SK-N-SH (cell line): ENCODE results near the gene BAZ1A. TPM values are rescaled to one million over a fixed set of nuclear protein-coding genes. Genes with fewer than 3 reads are reported as not detected.

Source experiments
- CTCF ChIA-PET: fragments of 300-600, 350-600 bp; formaldehyde crosslinking; extraction: SDS; loops from one replicate; lab custom pipeline; 2021; lab: Yijun Ruan, JAX
- POLR2A ChIA-PET: fragments of 350-600 bp; sonication (Branson Sonifier 250); formaldehyde crosslinking; extraction: SDS; loops from one replicate; lab custom pipeline; 2020; ENCODE audit warnings: antibody characterized with exemption, inconsistent platforms; lab: Yijun Ruan, JAX
- DNase-seq: peaks from one replicate; pipeline ENCODE4 v3.0.0; 2012
- H2AFZ ChIP-seq: fragments of 200-600 bp; sonication (generic); 2 replicates; pipeline ENCODE4 v1.8.1; 2016; ENCODE audit warnings: antibody characterized with exemption, mild to moderate bottlenecking, low read depth
- H3F3A ChIP-seq: fragments of 200-600 bp; sonication (generic); replicated peaks from 2 replicates; pipeline ENCODE3; 2016; ENCODE audit warnings: antibody characterized with exemption, mild to moderate bottlenecking; ENCODE audit not compliant: insufficient read depth
- H3K27ac ChIP-seq, 2 experiments: fragments of 200-500 bp in 1 of 2; fragments of 200-600 bp in 1 of 2; sonication (Bioruptor generic) in 1 of 2; sonication (generic), shearing (Covaris generic) in 1 of 2; 2 replicates each; pipeline versions ENCODE4 v1.5.1 to v1.6.1; 2014 to 2016; ENCODE audit warnings: low read depth in 2 of 2, inconsistent platforms in 1 of 2, low read length in 1 of 2, mild to moderate bottlenecking in 1 of 2, mixed read lengths in 1 of 2
- H3K27me3 ChIP-seq: fragments of 200-600 bp; sonication (generic), shearing (Covaris generic); 2 replicates; pipeline ENCODE4 v1.6.1; 2016; ENCODE audit warnings: mixed run types; ENCODE audit not compliant: insufficient read depth
- H3K36me3 ChIP-seq, 2 experiments: fragments of 200-500 bp in 1 of 2; fragments of 200-600 bp in 1 of 2; sonication (Bioruptor generic) in 1 of 2; sonication (generic) in 1 of 2; replicated peaks in 1 of 2; 2 replicates each; pipeline versions ENCODE3 to v1.5.1; 2014 to 2016; ENCODE audit warnings: low read length in 1 of 2, mild to moderate bottlenecking in 1 of 2; ENCODE audit not compliant: insufficient read depth in 2 of 2, control insufficient read depth in 1 of 2
- H3K4me1 ChIP-seq, 2 experiments: fragments of 200-500 bp in 1 of 2; fragments of 200-600 bp in 1 of 2; sonication (Bioruptor generic) in 1 of 2; sonication (generic), shearing (Covaris generic) in 1 of 2; 2 replicates each; pipeline versions ENCODE4 v1.5.1 to v1.6.1; 2014 to 2016; ENCODE audit warnings: low read depth in 1 of 2, low read length in 1 of 2, mixed run types in 1 of 2; ENCODE audit not compliant: insufficient read depth in 2 of 2, control insufficient read depth in 1 of 2
- H3K4me2 ChIP-seq: fragments of 200-600 bp; sonication (generic), shearing (Covaris generic); 2 replicates; pipeline ENCODE4 v1.6.1; 2017; ENCODE audit warnings: mixed run types
- H3K4me3 ChIP-seq, 2 experiments: fragments of 200-500 bp in 1 of 2; fragments of 200-600 bp in 1 of 2; sonication (Bioruptor generic) in 1 of 2; sonication (generic), shearing (Covaris generic) in 1 of 2; 2 replicates each; pipeline versions ENCODE4 v1.5.1 to v1.8.1; 2014 to 2016; ENCODE audit warnings: low read depth in 2 of 2, inconsistent platforms in 1 of 2, low read length in 1 of 2, mild to moderate bottlenecking in 1 of 2, mixed read lengths in 1 of 2, moderate library complexity in 1 of 2
- H3K79me2 ChIP-seq: fragments of 200-600 bp; sonication (generic); 2 replicates; pipeline ENCODE4 v1.8.1; 2017; ENCODE audit warnings: mild to moderate bottlenecking; ENCODE audit not compliant: insufficient read depth
- H3K9ac ChIP-seq: fragments of 200-600 bp; sonication (generic); 2 replicates; pipeline ENCODE4 v1.6.1; 2017; ENCODE audit warnings: mixed run types
- H3K9me2 ChIP-seq: fragments of 200-600 bp; sonication (generic); 2 replicates; pipeline ENCODE4 v1.6.1; 2017; ENCODE audit warnings: mixed run types
- H3K9me3 ChIP-seq: fragments of 200-600 bp; sonication (generic); 2 replicates; pipeline ENCODE4 v1.6.1; 2017; ENCODE audit warnings: mixed run types, mild to moderate bottlenecking, moderate library complexity
- H4K20me1 ChIP-seq: fragments of 200-600 bp; sonication (generic); 2 replicates; pipeline ENCODE4 v1.6.1; 2017; ENCODE audit warnings: mild to moderate bottlenecking, mixed run types; ENCODE audit not compliant: insufficient read depth
- CHD2 ChIP-seq: fragments of 150-350 bp; IDR thresholded peaks from 2 replicates; pipeline ENCODE4 v1.6.1; 2018; ENCODE audit warnings: low read length; ENCODE audit not compliant: partially characterized antibody
- CTCF ChIP-seq: fragments of 200-600 bp; sonication (generic); IDR thresholded peaks from 2 replicates; pipeline ENCODE4 v1.6.1; 2017; ENCODE audit warnings: antibody characterized with exemption, mild to moderate bottlenecking, moderate library complexity
- ELF1 ChIP-seq: IDR thresholded peaks from 2 replicates; pipeline ENCODE4 v1.4.0; 2012
- FOSL2 ChIP-seq: IDR thresholded peaks from 2 replicates; pipeline ENCODE4 v1.4.0; 2012; ENCODE audit warnings: low read depth, mild to moderate bottlenecking, moderate library complexity, borderline replicate concordance
- FOXM1 ChIP-seq: IDR thresholded peaks from 2 replicates; pipeline ENCODE4 v1.4.0; 2012; ENCODE audit warnings: low read depth, mild to moderate bottlenecking
- GABPA ChIP-seq: IDR thresholded peaks from 2 replicates; pipeline ENCODE4 v1.4.0; 2012; ENCODE audit warnings: low read depth, mild to moderate bottlenecking
- GATA2 ChIP-seq: sonication (generic); formaldehyde crosslinking; IDR thresholded peaks from 2 replicates; pipeline ENCODE4 v1.5.0; 2020; ENCODE audit warnings: mild to moderate bottlenecking, missing genetic modification reagents
- MAX ChIP-seq: IDR thresholded peaks from 2 replicates; pipeline ENCODE4 v1.4.0; 2012; ENCODE audit warnings: low read depth
- MEF2A ChIP-seq: IDR thresholded peaks from 2 replicates; pipeline ENCODE4 v1.4.0; 2012; ENCODE audit warnings: low read depth, borderline replicate concordance
- MXI1 ChIP-seq: IDR thresholded peaks from 2 replicates; pipeline ENCODE4 v1.6.1; 2012; ENCODE audit warnings: mild to moderate bottlenecking, low read depth, low read length, improper control_type of control experiment
- PBX3 ChIP-seq: IDR thresholded peaks from 2 replicates; pipeline ENCODE4; 2012
- POLR2AphosphoS5 ChIP-seq: IDR thresholded peaks from 2 replicates; pipeline ENCODE4 v1.6.1; 2012; ENCODE audit warnings: low read depth, low read length
- RAD21 ChIP-seq: IDR thresholded peaks from 2 replicates; pipeline ENCODE4 v1.6.1; 2012; ENCODE audit warnings: mild to moderate bottlenecking, low read length
- RFX5 ChIP-seq: IDR thresholded peaks from 2 replicates; pipeline ENCODE4 v1.6.1; 2012; ENCODE audit warnings: mild to moderate bottlenecking, improper control_type of control experiment, low read length
- SIN3A ChIP-seq: IDR thresholded peaks from 2 replicates; pipeline ENCODE4 v1.6.1; 2012; ENCODE audit warnings: low read depth, mild to moderate bottlenecking, low read length, moderate library complexity, borderline replicate concordance
- TCF12 ChIP-seq: IDR thresholded peaks from 2 replicates; pipeline ENCODE4 v1.4.0; 2012
- USF2 ChIP-seq: fragments of 150-350 bp; IDR thresholded peaks from 2 replicates; pipeline ENCODE4 v1.6.1; 2017; ENCODE audit warnings: antibody characterized with exemption, low read length, low read depth, borderline replicate concordance
- ZBTB33 ChIP-seq: IDR thresholded peaks from 2 replicates; pipeline ENCODE4 v1.4.0; 2012; ENCODE audit warnings: low read depth, borderline replicate concordance
- WGBS: methylation state at CpG from one replicate; pipeline ENCODE4 v1.1.6; 2017; ENCODE audit warnings: low lambda C conversion rate; 5-methylcytosine and 5-hydroxymethylcytosine counted together
- polyA plus RNA-seq, 3 experiments: library from polyadenylated mRNA; depleted of rRNA; stranded (reverse); fragments of >200 nt; gene quantifications; 2 replicates each; pipeline ENCODE4 v1.2.3, GENCODE V29; 2012

The BAZ1A gene
- polyA plus RNA-seq, 1 of the 3 experiments (the other 2 are of a cell fraction), result 17.4 TPM

- Histone ChIP-seq H3K4me1 (no peaks in the 10 kb centered on the region), H3K4me3 (no peak overlapping the region), H3K9me3 (no peaks in the 10 kb centered on the region)
- ChIA-PET CTCF (no interaction called here), POLR2A (no interaction called here)
- 25% methylated on average over 2 of the region's 2 CpGs for WGBS
- DNase-seq, result no peak
- TF ChIP-seq FOSL2, result peak; percentile 61
- no peak for TF ChIP-seq RAD21
- TF ChIP-seq, all 33 proteins: peak for 1
- no peak overlapping the region for H3K9ac ChIP-seq
- H3K79me2 ChIP-seq, result peaks cover 42% of the 10 kb centered on the region; the same call in 1 of the 2 replicates
- H3K27me3 ChIP-seq, result no peaks in the 10 kb centered on the region
- no peaks in the 10 kb centered on the region for H3K9me2 ChIP-seq
- H3K36me3 ChIP-seq, result peaks cover 0 to 39% of the 10 kb centered on the region in 2 experiments
- H3K27ac ChIP-seq, result peak overlapping the region in 1 of 2 experiments; percentile 36; a peak in 2 of 4 replicates
- H3K4me2 ChIP-seq, result no peak overlapping the region
- no peak overlapping the region for H2AFZ ChIP-seq
- H3F3A ChIP-seq, result peaks cover 10% of the 10 kb centered on the region
- no peaks in the 10 kb centered on the region for H4K20me1 ChIP-seq
These were observed 23.8 kb downstream of the BAZ1A start for GRCh38 chr14:34851395-34851794.

- POLR2A ChIA-PET, result no interaction called here
- CTCF ChIA-PET, result interaction anchor here (1.3 kb wide), 1 partner anchor 10 kb away, joined by 4 read pairs; no protein-coding TSS in a partner anchor
These were observed 29.3 kb downstream of the BAZ1A start for GRCh38 chr14:34845869-34846268.

More at GRCh38 chr14:34845869-34846268, 29.3 kb downstream of the BAZ1A start:
- TF ChIP-seq GABPA (no peak), SIN3A (no peak), GATA2 (CRISPR knock-in tag) (no peak), CHD2 (no peak), TCF12 (no peak), FOXM1 (no peak), ELF1 (no peak), RFX5 (no peak), MXI1 (no peak), POLR2AphosphoS5 (no peak), ZBTB33 (no peak), MAX (no peak), PBX3 (no peak), CTCF (no peak), USF2 (no peak), MEF2A (no peak)
- Histone ChIP-seq H3F3A (peaks cover 11% of the 10 kb centered on the region), H4K20me1 (no peaks in the 10 kb centered on the region), H2AFZ (no peak overlapping the region), H3K27me3 (no peaks in the 10 kb centered on the region), H3K4me1 (peaks cover 6 to 10% of the 10 kb centered on the region in 2 experiments; a peak in 3 of 4 replicates), H3K9me2 (no peaks in the 10 kb centered on the region), H3K4me2 (no peak overlapping the region), H3K27ac (no peak overlapping the region), H3K9ac (no peak overlapping the region), H3K79me2 (peaks cover 52% of the 10 kb centered on the region; the same call in 1 of the 2 replicates), H3K9me3 (no peaks in the 10 kb centered on the region), H3K36me3 (peaks cover 0 to 24% of the 10 kb centered on the region in 2 experiments), H3K4me3 (no peak overlapping the region)
- no peak for DNase-seq
- WGBS, result 88% methylated on average over 1 of the region's 1 CpG
